Raji (cell line): ENCODE measurements around the gene FAIM2.

Source experiments
- POLR2A ChIP-seq: IDR thresholded peaks from 2 replicates; pipeline ENCODE4 v1.6.1; 2011; ENCODE audit warnings: low read depth, low read length, control low read depth; ENCODE audit not compliant: insufficient read depth

The FAIM2 gene

GRCh38 chr12:49894751-49895148 lies 8.9 kb downstream of the FAIM2 start:
- TF ChIP-seq POLR2A, result no peak

- TF ChIP-seq POLR2A, result no peak
Measured at GRCh38 chr12:49893753-49894750, 9.6 kb downstream of the FAIM2 start.

GRCh38 chr12:49892732-49893317 lies 10.9 kb downstream of the FAIM2 start:
- TF ChIP-seq POLR2A, result no peak

- no peak for TF ChIP-seq POLR2A
Measured at GRCh38 chr12:49892084-49892731, 11.5 kb downstream of the FAIM2 start.

- TF ChIP-seq POLR2A, result no peak
Measured at GRCh38 chr12:49891476-49891875, 12.2 kb downstream of the FAIM2 start.

GRCh38 chr12:49891012-49891411 lies 12.7 kb downstream of the FAIM2 start:
- TF ChIP-seq POLR2A, result no peak

- no peak for TF ChIP-seq POLR2A
Measured at GRCh38 chr12:49890096-49890461, 13.6 kb downstream of the FAIM2 start.

- no peak for TF ChIP-seq POLR2A
Measured at GRCh38 chr12:49889361-49890095, 14.2 kb downstream of the FAIM2 start.

GRCh38 chr12:49888461-49889151 lies 15.1 kb downstream of the FAIM2 start:
- no peak for TF ChIP-seq POLR2A

- TF ChIP-seq POLR2A, result no peak
Measured at GRCh38 chr12:49887536-49888401, 15.9 kb downstream of the FAIM2 start.

- TF ChIP-seq POLR2A, result no peak
Measured at GRCh38 chr12:49887091-49887490, 16.6 kb downstream of the FAIM2 start.

GRCh38 chr12:49885663-49886461 lies 17.8 kb downstream of the FAIM2 start:
- TF ChIP-seq POLR2A, result no peak

GRCh38 chr12:49885118-49885517 lies 18.6 kb downstream of the FAIM2 start:
- no peak for TF ChIP-seq POLR2A

- TF ChIP-seq POLR2A, result no peak
Measured at GRCh38 chr12:49882851-49883464, 20.7 kb downstream of the FAIM2 start.
